B cell (primary cell): ENCODE results near the gene MYL11. TPM values are rescaled to one million over a fixed set of nuclear protein-coding genes. Genes with fewer than 3 reads are reported as not detected.
A peak's percentile ranks its signal among the peaks of the same experiment; 100 is the strongest.

Experiments
- ATAC-seq: fragments of 200-7000 bp; cut with Tn5 transposase; one replicate; pipeline ENCODE4 v1.10.0; 2021; ENCODE audit warnings: low read depth, mild to moderate bottlenecking, moderate number of reproducible peaks, moderate library complexity
- CTCF ChIA-PET: fragments of 350-600 bp; sonication (Branson Sonifier 250); formaldehyde crosslinking; loops from one replicate; lab custom pipeline; 2021; ENCODE audit warnings: antibody characterized with exemption, inconsistent platforms; lab: Charles Lee
- POLR2A ChIA-PET: fragments of 350-600 bp; sonication (Branson Sonifier 250); formaldehyde crosslinking; loops from one replicate; lab custom pipeline; 2021; ENCODE audit warnings: antibody characterized with exemption; lab: Charles Lee
- DNase-seq: peaks from one replicate; pipeline ENCODE4 v3.0.0; 2013
- H2AFZ ChIP-seq: 2 replicates; pipeline ENCODE4 v1.6.1; 2012; ENCODE audit warnings: mild to moderate bottlenecking, low read depth, low read length; ENCODE audit not compliant: insufficient read depth, poor library complexity, severe bottlenecking
- H3K27ac ChIP-seq, 2 donors: 1 replicate in 1 of 2; 2 replicates in 1 of 2; pipeline ENCODE4 v1.5.1; 2012 to 2013; ENCODE audit warnings: low read length in 2 of 2, mild to moderate bottlenecking in 2 of 2, moderate library complexity in 1 of 2
- H3K27me3 ChIP-seq, 4 experiments: fragments of 200-600 bp in 1 of 4; sonication (generic) in 1 of 4; replicated peaks in 1 of 4; 1 replicate in 2 of 4; 2 replicates in 2 of 4; pipeline versions ENCODE4 v1.6.1 to v1.7.0; 2013 to 2016; ENCODE audit warnings: low read length in 3 of 4, mild to moderate bottlenecking in 2 of 4, mixed read lengths in 1 of 4, moderate library complexity in 1 of 4; ENCODE audit not compliant: insufficient read depth in 4 of 4, control insufficient read depth in 3 of 4; ENCODE audit errors: control extremely low read depth in 1 of 4
- H3K36me3 ChIP-seq, 2 experiments: replicated peaks in 1 of 2; 1 replicate in 1 of 2; 2 replicates in 1 of 2; pipeline versions ENCODE4 v1.6.1 to v1.7.1; 2013; ENCODE audit warnings: low read length in 1 of 2; ENCODE audit not compliant: insufficient read depth in 2 of 2, control insufficient read depth in 1 of 2; ENCODE audit errors: control extremely low read depth in 1 of 2, extremely low read depth in 1 of 2
- H3K4me1 ChIP-seq, 2 donors: fragments of 200-600 bp in 1 of 2; sonication (generic) in 1 of 2; 1 replicate in 1 of 2; 2 replicates in 1 of 2; pipeline versions ENCODE4 v1.5.1 to v1.6.1; 2013 to 2017; ENCODE audit warnings: low read length in 2 of 2; ENCODE audit not compliant: control insufficient read depth in 2 of 2, insufficient read depth in 2 of 2
- H3K4me2 ChIP-seq: replicated peaks from 2 replicates; pipeline ENCODE3; 2012; ENCODE audit warnings: mild to moderate bottlenecking, low read depth, low read length; ENCODE audit not compliant: poor library complexity, severe bottlenecking
- H3K4me3 ChIP-seq, 5 experiments: fragments of 200-600 bp in 1 of 5; sonication (generic) in 1 of 5; 1 replicate in 3 of 5; 2 replicates in 2 of 5; pipeline versions ENCODE4 v1.5.1 to v1.7.0; 2011 to 2016; ENCODE audit warnings: low read length in 4 of 5, mild to moderate bottlenecking in 4 of 5, low read depth in 2 of 5, control low read depth in 1 of 5, moderate library complexity in 1 of 5; ENCODE audit not compliant: insufficient read depth in 1 of 5; ENCODE audit errors: control extremely low read depth in 1 of 5, extremely low read depth in 1 of 5
- H3K79me2 ChIP-seq: fragments of 200-600 bp; sonication (generic); one replicate; pipeline ENCODE4 v1.6.0; 2016; ENCODE audit warnings: low read length; ENCODE audit not compliant: control insufficient read depth, insufficient read depth
- H3K9ac ChIP-seq: fragments of 200-600 bp; sonication (generic); 2 replicates; pipeline ENCODE4 v1.6.1; 2017; ENCODE audit warnings: mild to moderate bottlenecking, low read length, moderate library complexity
- H3K9me3 ChIP-seq, 3 donors: one replicate each; pipeline versions ENCODE4 v1.6.1 to v1.7.1; 2013; ENCODE audit warnings: low read length in 2 of 3; ENCODE audit not compliant: control insufficient read depth in 2 of 3, insufficient read depth in 1 of 3; ENCODE audit errors: control extremely low read depth in 1 of 3
- H4K20me1 ChIP-seq: 2 replicates; pipeline ENCODE4 v1.6.0; 2012; ENCODE audit warnings: mild to moderate bottlenecking, low read length; ENCODE audit not compliant: insufficient read depth, control insufficient read depth, poor library complexity, severe bottlenecking
- H3K27ac Mint-ChIP-seq: one replicate; pipeline ENCODE4 v1.8.0; 2021; ENCODE audit warnings: mixed read lengths
- H3K27me3 Mint-ChIP-seq: one replicate; pipeline ENCODE4 v1.8.0; 2021; ENCODE audit warnings: mixed read lengths
- H3K4me1 Mint-ChIP-seq: one replicate; pipeline ENCODE4 v1.8.0; 2021; ENCODE audit warnings: mixed read lengths
- H3K4me3 Mint-ChIP-seq: one replicate; pipeline ENCODE4 v1.8.0; 2021; ENCODE audit warnings: mixed read lengths
- H3K9me3 Mint-ChIP-seq: one replicate; pipeline ENCODE4 v1.8.0; 2022; ENCODE audit warnings: mixed read lengths; ENCODE audit not compliant: insufficient read depth
- EZH2 ChIP-seq: IDR thresholded peaks from 2 replicates; pipeline ENCODE4 v1.6.1; 2012; ENCODE audit warnings: borderline replicate concordance, low read depth, mild to moderate bottlenecking, moderate library complexity, low read length; ENCODE audit not compliant: insufficient read depth, poor library complexity, severe bottlenecking
- WGBS: methylation state at CpG from one replicate; pipeline ENCODE4 v1.1.5; 2013; ENCODE audit warnings: missing lambda C conversion rate; ENCODE audit not compliant: insufficient coverage; 5-methylcytosine and 5-hydroxymethylcytosine counted together
- intact Hi-C: fragments of 100-400 bp; cut with micrococcal nuclease; formaldehyde crosslinking; loops from one replicate; pipeline ENCODE4 v1.10.0; 2022
- polyA plus RNA-seq: library from polyadenylated mRNA; depleted of rRNA; stranded (reverse); fragments of >200 nt; gene quantifications from 2 replicates; pipeline ENCODE4 v1.2.3, GENCODE V29; 2012
- total RNA-seq, 2 donors: library from RNA; stranded (reverse); fragments of 120-200 nt in 1 of 2; gene quantifications; 1 replicate in 1 of 2; 2 replicates in 1 of 2; pipeline versions ENCODE4 v1.2.3 to v1.2.4, GENCODE V29; 2013 to 2022
- TF ChIP-seq, protein P1 (sequence below): fragments of 200-600 bp; IDR thresholded peaks from one replicate; pipeline ENCODE4 v1.8.0; 2022; ENCODE audit warnings: antibody characterized with exemption, mild to moderate bottlenecking

The MYL11 gene
- total and polyA plus RNA-seq, 2 donors (not counting 1 experiment from before 2014, with no cell fraction given), result 3.6 TPM; not detected in 1

DNA sequence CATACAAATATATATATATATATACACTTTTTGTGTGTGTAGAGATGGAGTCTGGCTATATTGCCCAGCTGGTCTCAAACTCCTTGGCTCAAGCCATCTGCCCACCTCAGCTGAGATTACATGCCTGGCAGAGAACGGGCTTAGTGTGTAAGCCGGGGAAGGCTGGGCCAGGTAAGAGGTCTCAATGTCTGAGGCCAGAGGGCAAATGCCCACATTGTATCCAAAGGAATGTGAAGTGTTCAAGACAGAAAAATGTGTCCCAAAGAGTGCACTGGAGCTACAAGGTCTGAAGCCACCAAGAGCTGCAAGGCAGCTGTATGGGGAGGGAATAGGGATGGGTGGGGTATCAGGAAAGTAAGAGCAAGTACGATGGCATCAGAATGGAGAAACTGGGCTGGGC is 28.3 kb upstream of the MYL11 start:
- Mint-ChIP-seq H3K27me3 (no peaks in the 10 kb centered on the region), H3K4me3 (no peak overlapping the region), H3K27ac (peak overlapping the region; percentile 10), H3K4me1 (peaks cover 25% of the 10 kb centered on the region), H3K9me3 (no peaks in the 10 kb centered on the region)
- ChIA-PET CTCF (no interaction called here), POLR2A (interaction anchor here (0.6 kb wide), 1 partner anchor 32 kb away, joined by 4 read pairs; no protein-coding TSS in a partner anchor)
- no peak overlapping the region for H3K9ac ChIP-seq
- peaks cover 0 to 7% of the 10 kb centered on the region in 2 experiments for H3K36me3 ChIP-seq
- no peak overlapping the region for H3K27ac ChIP-seq
- DNase-seq (no peak), ATAC-seq (no peak)
- H3K4me1 ChIP-seq, result peaks cover 21 to 33% of the 10 kb centered on the region in 2 donors
- intact Hi-C loops, result no loop called here
- no peaks in the 10 kb centered on the region for H4K20me1 ChIP-seq
- WGBS, result 100% methylated on average over 3 of the region's 3 CpGs
- H3K4me3 ChIP-seq, result no peak overlapping the region
- H3K4me2 ChIP-seq, result no peak overlapping the region
- no peak overlapping the region for H2AFZ ChIP-seq
- peaks cover 3% of the 10 kb centered on the region for H3K79me2 ChIP-seq
- TF ChIP-seq, protein P1, sequence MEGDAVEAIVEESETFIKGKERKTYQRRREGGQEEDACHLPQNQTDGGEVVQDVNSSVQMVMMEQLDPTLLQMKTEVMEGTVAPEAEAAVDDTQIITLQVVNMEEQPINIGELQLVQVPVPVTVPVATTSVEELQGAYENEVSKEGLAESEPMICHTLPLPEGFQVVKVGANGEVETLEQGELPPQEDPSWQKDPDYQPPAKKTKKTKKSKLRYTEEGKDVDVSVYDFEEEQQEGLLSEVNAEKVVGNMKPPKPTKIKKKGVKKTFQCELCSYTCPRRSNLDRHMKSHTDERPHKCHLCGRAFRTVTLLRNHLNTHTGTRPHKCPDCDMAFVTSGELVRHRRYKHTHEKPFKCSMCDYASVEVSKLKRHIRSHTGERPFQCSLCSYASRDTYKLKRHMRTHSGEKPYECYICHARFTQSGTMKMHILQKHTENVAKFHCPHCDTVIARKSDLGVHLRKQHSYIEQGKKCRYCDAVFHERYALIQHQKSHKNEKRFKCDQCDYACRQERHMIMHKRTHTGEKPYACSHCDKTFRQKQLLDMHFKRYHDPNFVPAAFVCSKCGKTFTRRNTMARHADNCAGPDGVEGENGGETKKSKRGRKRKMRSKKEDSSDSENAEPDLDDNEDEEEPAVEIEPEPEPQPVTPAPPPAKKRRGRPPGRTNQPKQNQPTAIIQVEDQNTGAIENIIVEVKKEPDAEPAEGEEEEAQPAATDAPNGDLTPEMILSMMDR, result no peak
- TF ChIP-seq EZH2, result no peak
- H3K9me3 ChIP-seq, result no peaks in the 10 kb centered on the region
- no peaks in the 10 kb centered on the region for H3K27me3 ChIP-seq

- Histone ChIP-seq H3K9me3 (no peaks in the 10 kb centered on the region), H3K36me3 (peaks cover 0 to 25% of the 10 kb centered on the region in 2 experiments), H4K20me1 (no peaks in the 10 kb centered on the region), H3K27me3 (no peaks in the 10 kb centered on the region), H3K4me2 (no peak overlapping the region), H3K4me1 (peaks cover 21 to 33% of the 10 kb centered on the region in 2 donors), H3K79me2 (peaks cover 14% of the 10 kb centered on the region), H3K4me3 (no peak overlapping the region), H3K27ac (no peak overlapping the region), H3K9ac (no peak overlapping the region), H2AFZ (no peak overlapping the region)
- DNase-seq (no peak), ATAC-seq (no peak)
- TF ChIP-seq, protein P1, result no peak
- no peak for TF ChIP-seq EZH2
- peaks cover 34% of the 10 kb centered on the region for H3K4me1 Mint-ChIP-seq
- H3K4me3 Mint-ChIP-seq, result no peak overlapping the region
- CTCF ChIA-PET, result interaction anchor here (0.7 kb wide), 1 partner anchor 21 kb away, joined by 3 read pairs; no protein-coding TSS in a partner anchor
- WGBS, result 98% methylated on average over 8 of the region's 8 CpGs
- POLR2A ChIA-PET, result no interaction called here
- H3K9me3 Mint-ChIP-seq, result no peaks in the 10 kb centered on the region
- no peak overlapping the region for H3K27ac Mint-ChIP-seq
- H3K27me3 Mint-ChIP-seq, result no peaks in the 10 kb centered on the region
- intact Hi-C loops, result no loop called here
Observed at GRCh38 chr16:30348113-30348512, 26.5 kb upstream of the MYL11 start.
